Thyroid gland (tissue), 4 donors: ENCODE results near the gene OTOGL.

Experiments used
- POLR2A ChIP-seq, 2 donors: fragments of 450-650 bp; IDR thresholded peaks; one replicate each; pipeline ENCODE4 v1.6.1; 2017; ENCODE audit warnings: antibody characterized with exemption in 2 of 2, mild to moderate bottlenecking in 2 of 2, moderate library complexity in 1 of 2
- TF ChIP-seq, protein P1 (sequence below), 6 experiments: fragments of 200-600 bp in 3 of 6; fragments of 450-650 bp in 3 of 6; sonication (generic) in 3 of 6; IDR thresholded peaks; one replicate each; pipeline ENCODE4 v1.5.1; 2016 to 2019; ENCODE audit warnings: antibody characterized with exemption in 6 of 6, mild to moderate bottlenecking in 2 of 6, inconsistent platforms in 1 of 6, moderate library complexity in 1 of 6

GRCh38 chr12:80059875-80060274 lies 39.5 kb upstream of the OTOGL start:
- no peak for TF ChIP-seq POLR2A (IDR thresholded peaks at IDR 0.05)
- TF ChIP-seq, protein P1, sequence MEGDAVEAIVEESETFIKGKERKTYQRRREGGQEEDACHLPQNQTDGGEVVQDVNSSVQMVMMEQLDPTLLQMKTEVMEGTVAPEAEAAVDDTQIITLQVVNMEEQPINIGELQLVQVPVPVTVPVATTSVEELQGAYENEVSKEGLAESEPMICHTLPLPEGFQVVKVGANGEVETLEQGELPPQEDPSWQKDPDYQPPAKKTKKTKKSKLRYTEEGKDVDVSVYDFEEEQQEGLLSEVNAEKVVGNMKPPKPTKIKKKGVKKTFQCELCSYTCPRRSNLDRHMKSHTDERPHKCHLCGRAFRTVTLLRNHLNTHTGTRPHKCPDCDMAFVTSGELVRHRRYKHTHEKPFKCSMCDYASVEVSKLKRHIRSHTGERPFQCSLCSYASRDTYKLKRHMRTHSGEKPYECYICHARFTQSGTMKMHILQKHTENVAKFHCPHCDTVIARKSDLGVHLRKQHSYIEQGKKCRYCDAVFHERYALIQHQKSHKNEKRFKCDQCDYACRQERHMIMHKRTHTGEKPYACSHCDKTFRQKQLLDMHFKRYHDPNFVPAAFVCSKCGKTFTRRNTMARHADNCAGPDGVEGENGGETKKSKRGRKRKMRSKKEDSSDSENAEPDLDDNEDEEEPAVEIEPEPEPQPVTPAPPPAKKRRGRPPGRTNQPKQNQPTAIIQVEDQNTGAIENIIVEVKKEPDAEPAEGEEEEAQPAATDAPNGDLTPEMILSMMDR (IDR thresholded peaks at IDR 0.05): no peak
